C4-2B (cell line): ENCODE measurements around the gene SEL1L.

ENCODE experiments used
- CTCF ChIP-seq: fragments of 450-650 bp; conservative IDR thresholded peaks from 2 replicates; pipeline ENCODE4 v1.5.1; 2017; ENCODE audit warnings: mild to moderate bottlenecking
- ZFX ChIP-seq: fragments of 450-650 bp; IDR thresholded peaks from 2 replicates; pipeline ENCODE4 v1.6.1; 2017

GRCh38 chr14:81447021-81447764 is 86.5 kb downstream of the SEL1L start:
- no peak for TF ChIP-seq CTCF
- TF ChIP-seq ZFX: no peak
